ENCODE results near the gene GTSF1L.

DNA sequence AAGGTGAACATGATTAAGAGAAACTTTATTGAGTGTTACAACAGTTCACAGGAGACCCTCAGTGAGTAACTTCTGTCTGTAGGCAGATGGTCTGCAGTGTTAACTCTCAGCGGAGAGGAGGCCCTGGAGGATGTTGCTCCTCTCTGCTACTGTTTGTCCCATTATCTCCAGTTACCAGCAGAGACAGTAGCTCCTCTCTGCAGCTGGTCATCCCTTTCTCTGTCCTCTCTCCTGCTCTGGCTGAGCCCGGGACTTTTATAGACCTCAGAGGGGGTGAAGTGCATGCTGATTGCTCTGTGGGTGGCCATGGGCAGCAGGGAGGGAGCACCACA lies 5.7 kb downstream of the GTSF1L start:
- TF ChIP-seq, protein P1, sequence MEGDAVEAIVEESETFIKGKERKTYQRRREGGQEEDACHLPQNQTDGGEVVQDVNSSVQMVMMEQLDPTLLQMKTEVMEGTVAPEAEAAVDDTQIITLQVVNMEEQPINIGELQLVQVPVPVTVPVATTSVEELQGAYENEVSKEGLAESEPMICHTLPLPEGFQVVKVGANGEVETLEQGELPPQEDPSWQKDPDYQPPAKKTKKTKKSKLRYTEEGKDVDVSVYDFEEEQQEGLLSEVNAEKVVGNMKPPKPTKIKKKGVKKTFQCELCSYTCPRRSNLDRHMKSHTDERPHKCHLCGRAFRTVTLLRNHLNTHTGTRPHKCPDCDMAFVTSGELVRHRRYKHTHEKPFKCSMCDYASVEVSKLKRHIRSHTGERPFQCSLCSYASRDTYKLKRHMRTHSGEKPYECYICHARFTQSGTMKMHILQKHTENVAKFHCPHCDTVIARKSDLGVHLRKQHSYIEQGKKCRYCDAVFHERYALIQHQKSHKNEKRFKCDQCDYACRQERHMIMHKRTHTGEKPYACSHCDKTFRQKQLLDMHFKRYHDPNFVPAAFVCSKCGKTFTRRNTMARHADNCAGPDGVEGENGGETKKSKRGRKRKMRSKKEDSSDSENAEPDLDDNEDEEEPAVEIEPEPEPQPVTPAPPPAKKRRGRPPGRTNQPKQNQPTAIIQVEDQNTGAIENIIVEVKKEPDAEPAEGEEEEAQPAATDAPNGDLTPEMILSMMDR (IDR thresholded peaks at IDR 0.05), result no peak
- TF ChIP-seq POLR2A (IDR thresholded peaks at IDR 0.05), result no peak

All from heart left ventricle (tissue), 13 donors.